Esophagus squamous epithelium (tissue), 5 donors: ENCODE data around the gene VAMP3. TPM values are rescaled to one million over a fixed set of nuclear protein-coding genes. Genes with fewer than 3 reads are reported as not detected.

ENCODE experiments used
- DNase-seq: peaks from one replicate; lab custom pipeline; 2025; lab: John Stamatoyannopoulos, UW
- H3K27ac ChIP-seq, 4 donors: fragments of 200-600 bp; sonication (generic); one replicate each; pipeline ENCODE4 v1.5.1; 2016 to 2019; ENCODE audit warnings: mild to moderate bottlenecking in 1 of 4
- H3K27me3 ChIP-seq, 4 donors: fragments of 200-600 bp; sonication (generic); 1 replicate in 3 of 4; 2 replicates in 1 of 4; pipeline versions ENCODE4 v1.5.1 to v1.6.0; 2017 to 2021; ENCODE audit warnings: antibody characterized with exemption in 1 of 4
- H3K36me3 ChIP-seq, 3 donors: fragments of 200-600 bp; sonication (generic); one replicate each; pipeline ENCODE4 v1.5.1; 2016 to 2019
- H3K4me1 ChIP-seq, 3 donors: fragments of 200-600 bp; sonication (generic); one replicate each; pipeline ENCODE4 v1.5.1; 2017 to 2019
- H3K4me3 ChIP-seq, 4 donors: fragments of 200-600 bp; sonication (generic); 1 replicate in 3 of 4; 2 replicates in 1 of 4; pipeline ENCODE4 v1.5.1; 2016 to 2019; ENCODE audit warnings: mild to moderate bottlenecking in 2 of 4, moderate library complexity in 1 of 4
- H3K9me3 ChIP-seq, 3 donors: fragments of 200-600 bp; sonication (generic); one replicate each; pipeline ENCODE4 v1.5.1; 2016 to 2019
- CTCF ChIP-seq, 6 experiments: fragments of 450-650 bp in 4 of 6; fragments of 200-600 bp in 2 of 6; sonication (generic) in 2 of 6; IDR thresholded peaks; one replicate each; pipeline ENCODE4 v1.5.1; 2016 to 2019; ENCODE audit warnings: antibody characterized with exemption in 6 of 6, mild to moderate bottlenecking in 4 of 6, moderate library complexity in 4 of 6
- POLR2A ChIP-seq, 4 donors: fragments of 450-650 bp; IDR thresholded peaks; one replicate each; pipeline ENCODE4 v1.6.1; 2017; ENCODE audit warnings: antibody characterized with exemption in 4 of 4, mild to moderate bottlenecking in 4 of 4, moderate library complexity in 3 of 4
- WGBS, 2 donors: methylation state at CpG; one replicate each; pipeline ENCODE4 v1.1.5; 2018; 5-methylcytosine and 5-hydroxymethylcytosine counted together
- intact Hi-C: fragments of 100-400 bp; cut with DNase I; formaldehyde crosslinking; loops from one replicate; pipeline ENCODE4 v1.15.0; 2022
- total RNA-seq, 4 donors: library from RNA; depleted of rRNA; stranded (reverse); fragments of >200 nt; gene quantifications; one replicate each; pipeline ENCODE4 v1.1.0, GENCODE V29; 2016
- donor health status: DM: yes; HTN: yes; CAD: no.

Gene VAMP3, protein sequence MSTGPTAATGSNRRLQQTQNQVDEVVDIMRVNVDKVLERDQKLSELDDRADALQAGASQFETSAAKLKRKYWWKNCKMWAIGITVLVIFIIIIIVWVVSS
- 10 to 100 TPM; 55.8 to 94.6 (median 75.4) TPM for total RNA-seq

- WGBS, 2 donors = 0% methylated on average over 5 to 16 of the region's 97 CpGs
- DNase-seq = peak; percentile 39
- H3K4me1 ChIP-seq = peaks cover 11 to 24% (median 11%) of the 10 kb centered on the region in 3 donors
- intact Hi-C loops = no loop called here
- H3K27ac ChIP-seq = peak within 1 kb of the TSS; percentile 92 to 99 (median 98)
- peaks cover 0 to 24% (median 0%) of the 10 kb centered on the region in 3 donors for H3K36me3 ChIP-seq
- peak in 2 of 4 donors; percentile 66 to 81 for TF ChIP-seq POLR2A (IDR thresholded peaks at IDR 0.05)
- TF ChIP-seq CTCF (IDR thresholded peaks at IDR 0.05) = peak in 1 of 6 experiments; percentile 7
- no peaks in the 10 kb centered on the region for H3K9me3 ChIP-seq
- no peaks in the 10 kb centered on the region for H3K27me3 ChIP-seq
- peak within 1 kb of the TSS; percentile 74 to 99 (median 93) for H3K4me3 ChIP-seq
Measured at GRCh38 chr1:7770997-7771822, at the start of gene VAMP3. VAMP3 (plus strand) TSS chr1:7771296; CDS start chr1:7771384, 88 bp downstream.

- peaks cover 0 to 7% (median 0%) of the 10 kb centered on the region in 4 donors for H3K27me3 ChIP-seq
- DNase-seq = no peak
- no peaks in the 10 kb centered on the region for H3K4me1 ChIP-seq
- no peaks in the 10 kb centered on the region for H3K9me3 ChIP-seq
- H3K27ac ChIP-seq = no peak overlapping the region
- WGBS, 2 donors = 42 to 50% methylated on average over 4 to 5 of the region's 5 CpGs
- intact Hi-C loops = no loop called here
- no peak overlapping the region for H3K4me3 ChIP-seq
- TF ChIP-seq POLR2A (IDR thresholded peaks at IDR 0.05) = no peak
- TF ChIP-seq CTCF (IDR thresholded peaks at IDR 0.05) = no peak
- no peaks in the 10 kb centered on the region for H3K36me3 ChIP-seq
Measured at GRCh38 chr1:7721940-7722669, 49.0 kb upstream of the VAMP3 start.

GRCh38 chr1:7722670-7723012, 48.5 kb upstream of the VAMP3 start:
- H3K4me1 ChIP-seq = no peaks in the 10 kb centered on the region
- intact Hi-C loops = no loop called here
- TF ChIP-seq POLR2A (IDR thresholded peaks at IDR 0.05) (no peak), CTCF (IDR thresholded peaks at IDR 0.05) (no peak)

DNA sequence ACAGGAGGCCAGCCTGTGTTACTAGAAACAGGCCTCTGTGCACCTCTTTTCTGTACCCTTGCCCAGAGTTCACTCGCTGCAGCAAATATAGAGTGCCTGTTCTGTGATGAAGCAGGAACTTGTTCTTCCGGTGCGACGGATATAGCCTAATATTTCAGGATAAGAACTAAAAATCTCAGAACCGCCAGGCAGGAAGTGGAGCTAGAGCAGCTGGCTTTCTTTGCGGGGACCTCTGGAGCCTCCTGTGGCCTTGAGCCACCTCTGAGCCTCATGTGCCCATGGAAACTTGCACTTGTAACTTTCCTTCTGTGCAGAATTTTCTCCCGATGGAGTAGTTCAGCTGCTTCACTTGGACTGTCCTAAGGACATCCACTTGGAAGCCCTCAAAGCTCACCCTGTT, 44.5 kb upstream of the VAMP3 start:
- Histone ChIP-seq H3K36me3 (no peaks in the 10 kb centered on the region), H3K9me3 (no peaks in the 10 kb centered on the region), H3K27ac (peak overlapping the region in 1 of 4 donors; percentile 3), H3K27me3 (no peaks in the 10 kb centered on the region), H3K4me1 (no peaks in the 10 kb centered on the region), H3K4me3 (no peak overlapping the region)
- TF ChIP-seq POLR2A (IDR thresholded peaks at IDR 0.05) (no peak), CTCF (IDR thresholded peaks at IDR 0.05) (no peak)
- 63 to 72% methylated on average over 3 to 7 of the region's 7 CpGs for WGBS, 2 donors
- no peak for DNase-seq
- intact Hi-C loops = no loop called here

More at GRCh38 chr1:7722670-7723012, 48.5 kb upstream of the VAMP3 start:
- no peaks in the 10 kb centered on the region for H3K9me3 ChIP-seq
- no peaks in the 10 kb centered on the region for H3K36me3 ChIP-seq
- peaks cover 0 to 7% (median 0%) of the 10 kb centered on the region in 4 donors for H3K27me3 ChIP-seq
- H3K4me3 ChIP-seq = no peak overlapping the region
- no peak for DNase-seq
- no peak overlapping the region for H3K27ac ChIP-seq
- WGBS, 2 donors = 68 to 70% methylated on average over 2 of the region's 2 CpGs
